Parathyroid adenoma (tissue), 2 donors: ENCODE results near the gene SLC2A6.

ENCODE experiments used
- H2AFZ ChIP-seq: fragments of 300-600 bp; sonication (generic); one replicate; pipeline ENCODE4 v1.7.0; 2017; ENCODE audit warnings: antibody characterized with exemption, mild to moderate bottlenecking
- H3K27ac ChIP-seq: fragments of 300-600 bp; sonication (generic); one replicate; pipeline ENCODE4 v1.7.0; 2017
- H3K27me3 ChIP-seq: fragments of 300-600 bp; sonication (generic); one replicate; pipeline ENCODE4 v1.7.0; 2017; ENCODE audit warnings: low read length; ENCODE audit not compliant: control insufficient read depth, insufficient read depth
- H3K36me3 ChIP-seq: fragments of 300-600 bp; sonication (generic); one replicate; pipeline ENCODE4 v1.7.0; 2017; ENCODE audit warnings: low read length; ENCODE audit not compliant: control insufficient read depth, insufficient read depth
- H3K4me1 ChIP-seq: fragments of 300-600 bp; sonication (generic); one replicate; pipeline ENCODE4 v1.7.0; 2017; ENCODE audit warnings: control low read depth
- H3K4me2 ChIP-seq: fragments of 300-600 bp; sonication (generic); one replicate; pipeline ENCODE4 v1.7.0; 2017; ENCODE audit warnings: low read length
- H3K4me3 ChIP-seq: fragments of 300-600 bp; sonication (generic); one replicate; pipeline ENCODE4 v1.7.0; 2017; ENCODE audit warnings: low read depth, low read length
- H3K79me2 ChIP-seq: fragments of 300-600 bp; sonication (generic); one replicate; pipeline ENCODE4 v1.7.0; 2017; ENCODE audit warnings: control low read depth
- H3K9ac ChIP-seq: fragments of 300-600 bp; sonication (generic); one replicate; pipeline ENCODE4 v1.7.0; 2017; ENCODE audit warnings: mild to moderate bottlenecking
- H3K9me3 ChIP-seq: fragments of 300-600 bp; sonication (generic); one replicate; pipeline ENCODE4 v1.7.0; 2017; ENCODE audit warnings: low read length; ENCODE audit not compliant: control insufficient read depth
- CTCF ChIP-seq: fragments of 300-600 bp; sonication (generic); IDR thresholded peaks from one replicate; pipeline ENCODE4 v1.7.0; 2017; ENCODE audit warnings: antibody characterized with exemption, mild to moderate bottlenecking
- donor health status: primary hyperparathyroidism.

The SLC2A6 gene

GRCh38 chr9:133493845-133494540 lies 15.1 kb upstream of the SLC2A6 start:
- Histone ChIP-seq H2AFZ (no peak overlapping the region), H3K4me3 (no peak overlapping the region), H3K4me1 (no peaks in the 10 kb centered on the region), H3K27ac (no peak overlapping the region), H3K79me2 (no peaks in the 10 kb centered on the region), H3K9me3 (no peaks in the 10 kb centered on the region), H3K4me2 (no peak overlapping the region), H3K36me3 (no peaks in the 10 kb centered on the region), H3K27me3 (no peaks in the 10 kb centered on the region), H3K9ac (no peak overlapping the region)
- TF ChIP-seq CTCF: no peak

- H3K4me3 ChIP-seq: no peak overlapping the region
- H3K79me2 ChIP-seq: no peaks in the 10 kb centered on the region
- no peak overlapping the region for H3K4me2 ChIP-seq
- no peak overlapping the region for H3K27ac ChIP-seq
- no peak for TF ChIP-seq CTCF
- no peaks in the 10 kb centered on the region for H3K9me3 ChIP-seq
- no peaks in the 10 kb centered on the region for H3K36me3 ChIP-seq
- no peak overlapping the region for H2AFZ ChIP-seq
- no peaks in the 10 kb centered on the region for H3K27me3 ChIP-seq
- H3K4me1 ChIP-seq: no peaks in the 10 kb centered on the region
- no peak overlapping the region for H3K9ac ChIP-seq
Observed at GRCh38 chr9:133493428-133493827, 14.5 kb upstream of the SLC2A6 start.

- H2AFZ ChIP-seq: no peak overlapping the region
- no peak for TF ChIP-seq CTCF
- H3K4me2 ChIP-seq: no peak overlapping the region
- no peaks in the 10 kb centered on the region for H3K36me3 ChIP-seq
- H3K4me1 ChIP-seq: no peaks in the 10 kb centered on the region
- no peaks in the 10 kb centered on the region for H3K79me2 ChIP-seq
- H3K27ac ChIP-seq: no peak overlapping the region
- no peak overlapping the region for H3K4me3 ChIP-seq
- H3K9ac ChIP-seq: no peak overlapping the region
- H3K27me3 ChIP-seq: no peaks in the 10 kb centered on the region
- H3K9me3 ChIP-seq: no peaks in the 10 kb centered on the region
Observed at GRCh38 chr9:133492061-133493021, 13.4 kb upstream of the SLC2A6 start.

GRCh38 chr9:133491656-133491925 lies 12.7 kb upstream of the SLC2A6 start:
- H3K27ac ChIP-seq: no peak overlapping the region
- no peaks in the 10 kb centered on the region for H3K27me3 ChIP-seq

More at GRCh38 chr9:133491656-133491925, 12.7 kb upstream of the SLC2A6 start:
- Histone ChIP-seq H3K36me3 (no peaks in the 10 kb centered on the region), H3K4me1 (no peaks in the 10 kb centered on the region), H3K79me2 (no peaks in the 10 kb centered on the region), H3K4me2 (no peak overlapping the region), H3K4me3 (no peak overlapping the region), H3K9ac (no peak overlapping the region), H3K9me3 (no peaks in the 10 kb centered on the region), H2AFZ (no peak overlapping the region)
- no peak for TF ChIP-seq CTCF
